ENCODE measurements around the gene SGCA.

- TF ChIP-seq POLR2AphosphoS5 (IDR thresholded peaks at IDR 0.05; ENCODE audit: borderline replicate concordance, low read depth, low read length), result peak; percentile 57
- no peak for TF ChIP-seq EZH2 (IDR thresholded peaks at IDR 0.05)
These were observed 14.5 kb upstream of the SGCA start for GRCh38 chr17:50151041-50151936.
